ENCODE data around the gene HDLBP.

The HDLBP gene

GRCh38 chr2:241211276-241211675 lies 104.2 kb downstream of the HDLBP start:
- H3K4me3 ChIP-seq (ENCODE audit: low read depth, low read length), result no peak overlapping the region
- no peak for TF ChIP-seq CTCF (IDR thresholded peaks at IDR 0.05; ENCODE audit: borderline replicate concordance, insufficient read depth, low read depth, low read length)

- H3K4me3 ChIP-seq (ENCODE audit: low read depth, low read length), result no peak overlapping the region
- no peak for TF ChIP-seq CTCF (IDR thresholded peaks at IDR 0.05; ENCODE audit: borderline replicate concordance, insufficient read depth, low read depth, low read length)
Observed at GRCh38 chr2:241209271-241209670, 106.2 kb downstream of the HDLBP start.

- no peak for TF ChIP-seq CTCF (IDR thresholded peaks at IDR 0.05; ENCODE audit: borderline replicate concordance, insufficient read depth, low read depth, low read length)
Observed at GRCh38 chr2:241208058-241208457, 107.4 kb downstream of the HDLBP start.

GRCh38 chr2:241207641-241208040 lies 107.8 kb downstream of the HDLBP start:
- no peak overlapping the region for H3K4me3 ChIP-seq (ENCODE audit: low read depth, low read length)
- no peak for TF ChIP-seq CTCF (IDR thresholded peaks at IDR 0.05; ENCODE audit: borderline replicate concordance, insufficient read depth, low read depth, low read length)

More at GRCh38 chr2:241208058-241208457, 107.4 kb downstream of the HDLBP start:
- no peak overlapping the region for H3K4me3 ChIP-seq (ENCODE audit: low read depth, low read length)

GRCh38 chr2:241207151-241207550 lies 108.3 kb downstream of the HDLBP start:
- no peak overlapping the region for H3K4me3 ChIP-seq (ENCODE audit: low read depth, low read length)
- no peak for TF ChIP-seq CTCF (IDR thresholded peaks at IDR 0.05; ENCODE audit: borderline replicate concordance, insufficient read depth, low read depth, low read length)

- no peak overlapping the region for H3K4me3 ChIP-seq (ENCODE audit: low read depth, low read length)
- TF ChIP-seq CTCF (IDR thresholded peaks at IDR 0.05; ENCODE audit: borderline replicate concordance, insufficient read depth, low read depth, low read length), result no peak
Observed at GRCh38 chr2:241205086-241205485, 110.4 kb downstream of the HDLBP start.

- no peak for TF ChIP-seq CTCF (IDR thresholded peaks at IDR 0.05; ENCODE audit: borderline replicate concordance, insufficient read depth, low read depth, low read length)
- H3K4me3 ChIP-seq (ENCODE audit: low read depth, low read length), result no peak overlapping the region
Observed at GRCh38 chr2:241204490-241204889, 111.0 kb downstream of the HDLBP start.
